GF-D8 (cell line): ENCODE data around the gene PDE9A.

ENCODE experiments used
- DNase-seq: peaks from one replicate; lab custom pipeline; 2025; lab: John Stamatoyannopoulos, UW

Gene PDE9A

GRCh38 chr21:42739061-42739931 lies 85.9 kb downstream of the PDE9A start:
- no peak for DNase-seq

GRCh38 chr21:42740405-42740909 lies 87.0 kb downstream of the PDE9A start:
- DNase-seq = no peak

DNA sequence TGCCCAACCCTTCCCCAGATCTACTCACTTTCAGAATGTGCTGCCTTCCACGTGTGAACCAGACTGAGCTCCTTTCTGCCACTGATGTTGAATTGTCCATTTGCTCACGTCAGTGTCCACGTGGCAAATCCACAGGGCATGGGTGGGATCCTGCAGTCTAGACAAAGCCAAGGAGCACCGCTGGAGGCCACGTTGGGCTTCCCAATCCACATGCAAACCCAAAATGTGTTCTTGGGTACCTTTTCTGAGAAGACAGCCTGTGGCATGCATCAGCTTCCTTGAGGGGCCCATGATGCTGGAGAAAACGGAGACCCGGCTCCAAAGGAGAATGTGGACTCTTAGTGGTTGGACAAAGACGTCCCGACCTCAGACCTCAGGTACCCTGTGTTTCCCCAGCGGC lies 87.6 kb downstream of the PDE9A start:
- DNase-seq = no peak

GRCh38 chr21:42744520-42745445 lies 91.4 kb downstream of the PDE9A start:
- DNase-seq = no peak

- peak; percentile 16 for DNase-seq
These were observed 92.3 kb downstream of the PDE9A start for GRCh38 chr21:42745511-42746239.

- no peak for DNase-seq
These were observed 92.8 kb downstream of the PDE9A start for GRCh38 chr21:42746240-42746592.

- peak; percentile 75 for DNase-seq
These were observed 93.3 kb downstream of the PDE9A start for GRCh38 chr21:42746593-42747275.

DNA sequence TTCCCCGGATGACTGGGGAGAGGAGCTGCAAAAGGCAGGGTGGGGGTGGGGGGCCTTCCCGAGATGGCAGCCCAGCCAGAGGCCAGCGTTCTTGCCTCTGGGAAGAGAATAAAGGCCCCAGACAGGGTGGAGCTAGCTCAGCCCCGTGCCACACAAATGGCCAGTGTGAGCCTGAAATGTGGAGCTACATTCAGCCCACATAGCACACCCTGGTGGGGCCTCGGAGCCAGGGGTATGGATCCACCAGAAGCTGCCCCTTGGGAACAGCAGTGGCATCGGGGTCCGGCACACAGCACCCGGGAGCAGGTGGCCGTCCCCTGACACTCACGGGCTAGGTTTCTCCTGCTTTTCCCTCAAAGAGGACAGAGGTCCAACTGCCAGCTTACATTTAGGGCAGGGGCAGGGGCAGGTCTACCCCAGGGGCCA lies 93.9 kb downstream of the PDE9A start:
- no peak for DNase-seq

- no peak for DNase-seq
These were observed 94.4 kb downstream of the PDE9A start for GRCh38 chr21:42747746-42748351.

DNA sequence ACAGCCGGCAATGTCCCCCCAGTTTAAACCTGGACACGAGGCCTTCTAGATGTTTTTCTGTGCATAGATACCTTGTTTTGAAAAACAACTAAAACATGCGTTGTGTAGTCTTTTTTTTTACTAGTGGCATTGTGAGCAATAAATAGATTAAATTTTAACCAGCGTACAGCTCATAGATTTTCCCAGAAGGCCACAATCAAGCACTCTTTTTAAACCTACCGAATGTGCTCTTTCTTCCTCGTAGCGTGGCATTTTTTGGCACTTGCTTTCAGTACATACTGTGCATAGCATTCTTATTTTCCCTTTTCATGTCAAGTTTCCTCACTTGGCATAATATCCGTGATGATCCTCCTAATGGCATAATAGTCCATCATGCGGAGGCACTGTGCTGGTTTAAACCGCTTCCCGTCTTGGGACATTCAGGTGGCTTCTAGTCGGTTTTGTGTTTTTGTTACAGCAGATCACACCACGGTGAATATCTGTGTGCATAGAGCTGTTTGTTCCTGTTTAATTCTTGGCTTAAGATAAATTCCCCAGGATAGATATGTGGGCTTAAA lies 95.3 kb downstream of the PDE9A start:
- no peak for DNase-seq

DNA sequence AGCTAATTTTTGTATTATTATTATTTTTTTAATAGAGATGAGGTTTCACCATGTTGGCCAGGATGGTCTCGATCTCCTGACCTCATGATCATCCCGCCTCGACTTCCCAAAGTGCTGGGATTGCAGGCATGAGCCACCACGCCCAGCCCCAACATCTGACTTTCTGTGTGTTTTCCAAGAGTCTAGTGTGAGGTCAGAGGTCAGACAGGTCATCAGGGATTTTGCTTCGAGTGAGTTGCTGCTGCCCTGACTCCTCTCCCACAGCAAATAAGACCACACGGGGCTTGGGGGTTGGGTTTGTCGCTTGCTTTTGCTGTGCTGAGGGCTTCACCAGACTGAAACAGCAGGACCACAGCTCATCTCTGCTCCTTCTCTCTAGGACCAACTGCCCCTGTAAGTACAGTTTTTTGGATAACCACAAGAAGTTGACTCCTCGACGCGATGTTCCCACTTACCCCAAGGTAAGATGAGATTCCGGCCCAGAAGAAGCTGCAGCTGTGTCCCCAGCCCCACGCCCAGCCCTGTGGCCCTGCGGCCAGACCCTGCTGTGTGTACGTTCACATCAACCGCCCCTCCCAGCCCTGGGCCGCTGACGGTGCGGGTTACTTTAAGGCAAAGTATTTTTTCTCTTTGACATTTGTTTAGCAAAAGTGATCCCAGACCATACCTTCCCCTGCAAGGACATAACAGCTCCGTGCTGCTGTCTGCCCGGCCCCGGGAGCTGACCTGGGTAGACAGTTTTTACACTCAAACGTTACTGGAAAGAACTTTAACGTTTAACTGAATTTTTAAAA lies 97.5 kb downstream of the PDE9A start:
- no peak for DNase-seq

GRCh38 chr21:42751866-42752265 lies 98.4 kb downstream of the PDE9A start:
- no peak for DNase-seq

- DNase-seq = no peak
These were observed 100.4 kb downstream of the PDE9A start for GRCh38 chr21:42753804-42754203.

GRCh38 chr21:42754270-42754933 lies 101.0 kb downstream of the PDE9A start:
- no peak for DNase-seq

DNA sequence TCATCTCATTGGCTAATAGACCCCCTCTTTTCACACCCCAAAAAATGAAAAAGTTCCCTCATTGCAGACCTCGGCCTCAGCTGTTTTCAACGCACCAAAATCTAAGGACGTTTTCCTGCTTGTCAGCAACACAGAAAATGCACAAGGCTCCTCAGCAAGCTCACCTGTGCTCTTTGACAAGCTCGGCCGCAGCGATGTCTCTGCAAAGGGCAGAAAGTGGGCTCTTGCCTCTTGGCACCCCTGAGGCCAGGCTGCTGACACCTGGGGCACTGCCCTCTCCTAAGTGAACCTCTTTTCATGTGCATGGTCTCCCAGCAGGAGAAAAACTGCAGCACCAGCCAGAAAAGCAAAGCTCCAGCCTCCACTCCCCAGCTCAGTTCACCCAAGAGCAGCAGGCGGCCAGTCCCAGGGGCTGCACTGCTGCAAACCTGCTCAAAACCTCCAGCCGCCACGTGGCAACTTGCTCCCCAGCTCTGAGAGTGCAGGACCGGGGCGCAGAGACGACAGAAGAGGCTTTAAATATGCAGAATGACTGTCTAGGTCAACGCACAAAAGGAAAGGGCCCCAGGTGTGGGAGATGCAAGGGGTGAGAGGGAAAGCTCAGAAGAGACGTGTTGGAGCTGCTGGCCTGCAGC lies 101.7 kb downstream of the PDE9A start:
- no peak for DNase-seq

- no peak for DNase-seq
These were observed 102.6 kb downstream of the PDE9A start for GRCh38 chr21:42755766-42756579.

DNA sequence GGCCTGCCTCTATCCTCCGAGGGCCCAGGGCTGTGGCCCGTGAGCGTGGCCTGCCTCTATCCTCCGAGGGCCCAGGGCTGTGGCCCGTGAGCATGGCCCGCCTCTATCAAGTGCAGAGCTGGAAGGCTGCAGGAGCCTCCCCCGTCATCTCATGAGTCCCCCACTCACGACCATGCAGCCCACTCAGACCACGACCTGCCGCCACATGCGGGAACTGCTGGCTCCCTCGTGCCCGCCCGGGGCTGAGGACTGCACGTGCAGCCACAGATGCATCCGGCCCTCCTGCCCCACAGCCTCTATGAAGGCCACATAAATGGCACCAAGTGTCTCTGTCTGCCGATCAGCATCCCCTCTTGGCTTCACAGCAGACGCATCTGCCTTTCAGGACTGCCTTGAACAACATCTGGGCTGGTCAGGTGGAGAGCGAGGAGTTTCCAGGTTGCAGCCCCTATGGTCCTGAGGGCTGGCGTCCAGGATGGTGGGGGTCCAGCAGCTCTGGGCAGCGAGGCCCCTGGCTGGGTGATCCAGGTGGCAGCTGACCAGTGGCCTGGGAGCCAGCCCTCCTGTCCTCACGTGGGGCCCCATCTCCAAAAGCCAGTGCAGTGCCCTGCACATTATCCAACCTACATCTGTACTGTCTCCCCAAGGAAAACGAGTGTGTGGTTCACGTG lies 103.3 kb downstream of the PDE9A start:
- DNase-seq = no peak
